Stimulated activated CD8-positive, alpha-beta memory T cell treated with anti-CD3 and anti-CD28 coated beads, Interleukin-12 subunit alpha, Interleukin-12 subunit beta, amount 100 ng/mL, for 4 hours (primary cell): ENCODE results near the gene GPHN.

Experiments
- DNase-seq: peaks from one replicate; pipeline ENCODE4 v3.0.0-alpha.2; 2020; ENCODE audit warnings: low read depth

The GPHN gene

GRCh38 chr14:66601932-66602578 lies 94.1 kb downstream of the GPHN start:
- DNase-seq = no peak

- DNase-seq = no peak
Measured at GRCh38 chr14:66603945-66604344, 96.0 kb downstream of the GPHN start.

- DNase-seq = no peak
Measured at GRCh38 chr14:66606826-66607225, 98.9 kb downstream of the GPHN start.

GRCh38 chr14:66610154-66610563 lies 102.2 kb downstream of the GPHN start:
- no peak for DNase-seq

GRCh38 chr14:66613344-66613743 lies 105.4 kb downstream of the GPHN start:
- no peak for DNase-seq

GRCh38 chr14:66619952-66620351 lies 112.0 kb downstream of the GPHN start:
- no peak for DNase-seq

GRCh38 chr14:66623838-66624237 lies 115.9 kb downstream of the GPHN start:
- DNase-seq = no peak

- no peak for DNase-seq
Measured at GRCh38 chr14:66624336-66624937, 116.5 kb downstream of the GPHN start.

GRCh38 chr14:66628636-66629035 lies 120.7 kb downstream of the GPHN start:
- no peak for DNase-seq

- DNase-seq = no peak
Measured at GRCh38 chr14:66629499-66629898, 121.6 kb downstream of the GPHN start.

GRCh38 chr14:66634876-66635275 lies 126.9 kb downstream of the GPHN start:
- no peak for DNase-seq

GRCh38 chr14:66635435-66635834 lies 127.5 kb downstream of the GPHN start:
- no peak for DNase-seq

- no peak for DNase-seq
Measured at GRCh38 chr14:66636240-66636639, 128.3 kb downstream of the GPHN start.

GRCh38 chr14:66638689-66639088 lies 130.7 kb downstream of the GPHN start:
- no peak for DNase-seq

GRCh38 chr14:66641861-66642635 lies 134.1 kb downstream of the GPHN start:
- DNase-seq = no peak

- DNase-seq = no peak
Measured at GRCh38 chr14:66643344-66643743, 135.4 kb downstream of the GPHN start.

- DNase-seq = no peak
Measured at GRCh38 chr14:66645716-66646115, 137.8 kb downstream of the GPHN start.

GRCh38 chr14:66649498-66649897 lies 141.6 kb downstream of the GPHN start:
- no peak for DNase-seq

- no peak for DNase-seq
Measured at GRCh38 chr14:66650491-66650911, 142.6 kb downstream of the GPHN start.

- DNase-seq = no peak
Measured at GRCh38 chr14:66651536-66652220, 143.7 kb downstream of the GPHN start.

- DNase-seq = no peak
Measured at GRCh38 chr14:66652525-66653106, 144.7 kb downstream of the GPHN start.

GRCh38 chr14:66657780-66658179 lies 149.8 kb downstream of the GPHN start:
- DNase-seq = no peak
